ENCODE measurements around the gene GPS2. TPM values are rescaled to one million over a fixed set of nuclear protein-coding genes. Genes with fewer than 3 reads are reported as not detected.
"Not testable (repeated sequence)": the region's sequence is repeated elsewhere in the genome, so short reads cannot be mapped to it uniquely, and the experiment has no call there.

GPS2 gene
- polyA plus RNA-seq, 3 donors = 95.6 to 101 (median 97.4) TPM

DNA sequence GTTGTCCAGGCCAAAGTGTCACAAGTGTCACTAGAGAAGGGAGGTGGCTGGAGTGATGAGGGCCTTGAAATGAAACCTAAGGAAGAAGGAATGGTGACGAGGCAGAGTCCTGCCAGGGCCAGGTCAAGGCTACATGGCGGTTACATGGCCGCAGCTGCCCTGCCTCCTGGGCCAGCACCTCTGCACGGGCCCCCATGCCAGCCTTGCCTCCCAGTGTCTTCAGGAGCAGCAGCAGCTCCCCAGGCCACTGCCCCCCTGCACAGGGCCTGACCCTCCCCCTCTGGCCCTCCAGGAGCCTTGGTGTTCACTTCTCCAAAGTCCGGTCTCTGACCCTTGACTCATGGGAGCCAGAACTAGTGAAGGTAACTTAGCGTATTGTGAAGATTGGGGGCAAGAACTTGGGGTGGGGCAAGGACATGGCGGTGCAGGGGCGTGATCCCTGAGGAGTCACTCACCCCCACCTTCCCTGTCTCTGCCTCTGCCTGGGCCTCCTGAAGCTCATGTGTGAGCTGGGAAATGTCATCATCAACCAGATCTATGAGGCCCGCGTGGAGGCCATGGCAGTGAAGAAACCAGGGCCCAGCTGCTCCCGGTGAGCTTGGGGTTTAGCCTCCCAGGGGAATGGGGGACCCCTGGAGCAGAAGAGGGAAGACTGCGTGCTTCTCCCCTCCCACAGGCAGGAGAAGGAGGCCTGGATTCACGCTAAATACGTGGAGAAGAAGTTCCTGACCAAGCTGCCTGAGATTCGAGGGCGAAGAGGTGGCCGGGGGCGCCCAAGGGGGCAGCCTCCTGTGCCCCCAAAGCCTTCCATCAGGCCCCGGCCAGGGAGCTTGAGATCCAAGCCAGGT lies 32.7 kb upstream of the GPS2 start:
- no peak for DNase-seq (ENCODE audit: extremely low read depth in 1 of 11, low read depth in 9 of 11, low spot score in 4 of 11)

- DNase-seq (ENCODE audit: extremely low read depth in 1 of 11, low read depth in 9 of 11, low spot score in 4 of 11) = no peak
These were observed 31.8 kb upstream of the GPS2 start for GRCh38 chr17:7346761-7347614.

DNA sequence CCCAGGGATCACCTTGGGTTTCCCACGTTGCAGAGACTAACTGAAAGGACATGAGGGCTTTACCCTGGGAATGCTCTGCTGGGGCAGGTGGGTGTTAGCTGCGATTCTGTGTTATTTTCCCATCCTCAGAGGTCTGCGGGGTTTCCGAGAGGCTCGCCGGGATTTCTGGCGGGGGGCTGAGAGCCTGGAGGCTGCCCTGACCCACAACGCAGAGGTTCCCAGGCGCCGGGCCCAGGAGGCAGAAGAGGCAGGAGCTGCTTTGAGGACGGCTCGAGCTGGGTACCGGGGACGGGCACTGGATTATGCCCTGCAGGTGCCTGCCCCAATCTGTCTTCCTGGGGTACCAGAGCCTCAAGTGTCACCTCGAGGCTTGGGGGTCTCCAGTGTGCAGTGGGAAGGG lies 28.1 kb upstream of the GPS2 start:
- no peak for DNase-seq (ENCODE audit: extremely low read depth in 1 of 11, low read depth in 9 of 11, low spot score in 4 of 11)

- DNase-seq (ENCODE audit: extremely low read depth in 1 of 11, low read depth in 9 of 11, low spot score in 4 of 11) = no peak
These were observed 26.7 kb upstream of the GPS2 start for GRCh38 chr17:7341842-7342241.

- DNase-seq (ENCODE audit: extremely low read depth in 1 of 11, low read depth in 9 of 11, low spot score in 4 of 11) = no peak
These were observed 25.0 kb upstream of the GPS2 start for GRCh38 chr17:7340179-7340578.

DNA sequence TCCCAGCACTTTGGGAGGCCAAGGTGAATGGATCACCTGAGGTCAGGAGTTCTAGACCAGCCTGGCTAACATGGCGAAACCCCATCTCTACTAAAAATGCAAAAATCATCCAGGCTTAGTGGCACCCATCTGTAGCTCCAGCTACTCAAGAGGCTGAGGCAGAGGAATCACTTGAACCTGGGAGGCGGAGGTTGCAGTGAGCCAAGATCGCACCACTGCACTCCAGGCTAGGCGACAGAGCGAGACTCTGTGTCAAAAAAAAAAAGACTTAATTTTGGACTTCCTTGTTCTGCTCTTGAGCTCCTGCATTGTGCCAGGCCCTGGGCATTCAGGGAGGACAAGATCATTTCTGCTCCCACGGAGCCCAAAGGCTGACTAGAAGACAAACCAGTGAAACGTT lies 22.4 kb upstream of the GPS2 start:
- not testable (repeated sequence) for DNase-seq (ENCODE audit: extremely low read depth in 1 of 11, low read depth in 9 of 11, low spot score in 4 of 11)

- DNase-seq (ENCODE audit: extremely low read depth in 1 of 11, low read depth in 9 of 11, low spot score in 4 of 11) = no peak
These were observed 21.3 kb upstream of the GPS2 start, which contains the start of gene ACAP1 for GRCh38 chr17:7336240-7337175. Gene ACAP1, plus strand, starts transcription at chr17:7336529. Its CDS starts 206 bp downstream, at chr17:7336735.

- DNase-seq (ENCODE audit: extremely low read depth in 1 of 11, low read depth in 9 of 11, low spot score in 4 of 11) = not testable (repeated sequence)
These were observed 20.6 kb upstream of the GPS2 start for GRCh38 chr17:7335765-7336164.

GRCh38 chr17:7334938-7335538 lies 19.9 kb upstream of the GPS2 start:
- DNase-seq (ENCODE audit: extremely low read depth in 1 of 11, low read depth in 9 of 11, low spot score in 4 of 11) = no peak

DNA sequence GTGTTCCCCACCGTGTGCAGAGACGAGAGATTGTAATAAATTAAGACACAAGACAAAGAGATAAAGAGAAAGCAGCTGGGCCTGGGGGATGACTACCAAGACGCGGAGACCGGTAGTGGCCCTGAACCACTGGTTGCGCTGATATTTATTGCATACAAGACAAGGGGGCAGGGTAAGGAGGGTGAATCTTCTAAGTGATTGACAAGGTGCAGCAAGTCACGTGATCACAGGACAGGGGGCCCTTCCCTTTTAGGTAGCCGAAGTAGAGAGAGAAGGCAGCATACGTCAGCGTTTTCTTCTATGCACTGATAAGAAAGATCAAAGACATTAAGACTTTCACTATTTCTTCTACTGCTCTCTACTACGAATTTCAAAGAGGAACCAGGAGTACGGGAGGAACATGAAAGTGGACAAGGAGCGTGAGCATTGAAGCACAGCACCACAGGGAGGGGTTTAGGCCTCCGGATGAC lies 17.5 kb upstream of the GPS2 start:
- DNase-seq (ENCODE audit: extremely low read depth in 1 of 11, low read depth in 9 of 11, low spot score in 4 of 11) = not testable (repeated sequence)

DNA sequence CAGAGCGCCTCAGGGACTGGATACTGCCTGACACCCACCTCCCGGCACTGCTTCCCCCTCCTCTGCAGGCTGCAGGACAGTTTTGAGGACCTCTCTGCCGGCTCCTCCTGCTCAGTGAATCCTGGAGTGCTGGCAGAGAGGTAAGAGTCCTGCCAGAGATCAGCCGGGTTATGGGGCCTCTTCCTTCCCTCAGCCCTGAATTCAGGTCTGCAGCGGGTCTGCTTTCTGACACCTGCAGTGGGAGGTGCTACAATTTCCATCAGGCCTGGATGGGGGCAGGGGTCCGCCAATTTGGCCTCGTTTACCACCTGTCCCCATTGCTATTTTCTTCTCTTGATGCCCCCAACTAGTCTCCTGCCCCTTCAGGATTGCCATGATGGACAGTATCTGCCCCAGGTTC lies 17.0 kb upstream of the GPS2 start:
- no peak for DNase-seq (ENCODE audit: extremely low read depth in 1 of 11, low read depth in 9 of 11, low spot score in 4 of 11)

- DNase-seq (ENCODE audit: extremely low read depth in 1 of 11, low read depth in 9 of 11, low spot score in 4 of 11) = no peak
These were observed 15.5 kb upstream of the GPS2 start for GRCh38 chr17:7330638-7331015.

DNA sequence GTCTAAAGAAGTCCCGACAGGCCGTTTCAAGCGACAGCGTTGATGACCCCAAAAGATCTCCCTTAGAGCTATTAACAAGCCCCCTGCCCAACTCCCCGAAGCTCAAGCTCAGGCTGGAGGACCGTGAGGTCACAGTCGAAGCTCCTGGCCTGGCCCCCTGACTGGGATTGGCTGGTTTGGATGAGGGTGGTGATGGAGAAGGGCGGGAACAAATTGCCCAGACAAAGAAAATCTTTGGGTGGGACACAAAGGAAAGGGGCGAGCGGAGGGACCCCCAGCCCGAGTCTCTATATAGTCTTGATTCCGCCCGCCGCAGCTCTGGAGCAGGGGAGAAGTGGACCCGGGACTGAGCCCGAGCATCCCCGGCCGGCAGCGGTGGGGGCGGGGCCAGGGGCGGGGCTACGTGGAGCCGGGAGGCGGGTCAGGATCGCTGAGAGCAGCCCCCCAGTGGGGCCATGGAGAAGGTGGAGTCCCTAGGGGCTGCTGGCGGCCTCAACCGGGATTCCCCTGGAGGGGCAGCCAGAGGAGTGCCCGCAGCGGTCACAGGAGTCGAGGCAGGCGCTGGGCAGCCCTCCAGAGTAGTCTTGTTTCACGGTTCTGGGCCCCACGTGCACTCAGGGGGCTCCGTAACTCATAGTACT lies 15.0 kb upstream of the GPS2 start:
- peak in 7 of 11 donors; percentile 70 to 82 (median 80) for DNase-seq (ENCODE audit: extremely low read depth in 1 of 11, low read depth in 9 of 11, low spot score in 4 of 11)

DNA sequence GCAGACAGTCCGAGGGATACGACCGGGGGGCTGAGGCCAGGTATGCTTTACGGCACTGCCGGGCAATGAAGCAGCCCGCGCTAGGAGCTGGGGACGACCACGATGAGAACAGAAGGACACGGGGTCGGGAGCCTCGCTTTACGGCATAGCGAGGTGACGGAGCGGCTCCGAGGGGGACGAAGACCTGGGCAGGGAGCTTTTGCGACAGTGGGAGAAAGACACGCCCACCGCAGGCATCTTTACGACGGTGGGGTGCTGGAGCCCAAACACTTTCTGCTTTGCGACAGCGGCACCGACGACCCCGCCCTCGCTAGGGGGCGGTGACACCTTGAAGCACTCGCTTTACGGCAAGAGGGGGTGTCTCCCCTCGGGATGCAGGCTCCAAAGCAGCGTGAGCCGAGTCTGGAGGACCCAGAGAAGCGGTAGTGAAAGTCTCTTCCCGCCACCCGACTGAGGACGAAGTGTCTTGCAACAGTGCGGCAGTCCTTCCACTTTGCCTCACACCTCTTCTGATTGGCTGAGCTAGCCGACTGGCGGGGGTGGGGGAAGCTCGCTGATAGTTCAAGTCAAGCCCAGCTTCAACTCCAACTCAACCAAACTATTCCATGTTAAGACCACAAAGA lies 14.3 kb upstream of the GPS2 start:
- peak; percentile 97 to 99 (median 98) for DNase-seq (ENCODE audit: extremely low read depth in 1 of 11, low read depth in 9 of 11, low spot score in 4 of 11)

DNA sequence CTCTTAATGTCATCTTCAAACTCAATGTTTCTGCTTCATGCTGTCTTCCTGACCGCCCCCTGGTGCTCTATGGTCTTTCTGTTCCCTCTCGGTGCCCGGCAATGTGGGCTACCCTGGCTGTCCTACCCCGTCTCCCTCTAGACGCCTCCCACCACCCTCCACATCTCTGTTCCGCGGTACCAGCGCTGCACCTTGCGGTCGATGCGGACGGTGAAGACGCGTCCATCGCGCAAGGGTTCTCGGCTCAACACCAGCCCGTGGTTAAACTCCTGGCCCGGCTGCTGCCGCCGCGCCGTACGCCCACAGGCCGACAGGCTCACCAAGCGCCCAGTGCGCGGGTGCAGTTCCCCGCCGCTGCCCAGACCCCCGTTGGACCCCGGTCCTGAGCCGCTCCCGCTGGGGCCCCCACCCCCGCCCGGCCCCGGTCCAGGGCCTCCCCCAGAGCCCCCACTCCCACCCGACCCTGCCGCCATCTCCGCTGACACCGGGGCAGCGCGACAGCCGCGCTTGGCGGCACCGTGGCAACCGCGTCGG lies 13.7 kb upstream of the GPS2 start, which contains the start of gene NEURL4:
NEURL4 (minus strand) TSS at position 496 of the 534 bp plus-strand sequence; CDS start at position 473, 23 bp downstream.
- no peak for DNase-seq (ENCODE audit: extremely low read depth in 1 of 11, low read depth in 9 of 11, low spot score in 4 of 11)

- DNase-seq (ENCODE audit: extremely low read depth in 1 of 11, low read depth in 9 of 11, low spot score in 4 of 11) = no peak
These were observed 12.8 kb upstream of the GPS2 start for GRCh38 chr17:7328009-7328408.

DNA sequence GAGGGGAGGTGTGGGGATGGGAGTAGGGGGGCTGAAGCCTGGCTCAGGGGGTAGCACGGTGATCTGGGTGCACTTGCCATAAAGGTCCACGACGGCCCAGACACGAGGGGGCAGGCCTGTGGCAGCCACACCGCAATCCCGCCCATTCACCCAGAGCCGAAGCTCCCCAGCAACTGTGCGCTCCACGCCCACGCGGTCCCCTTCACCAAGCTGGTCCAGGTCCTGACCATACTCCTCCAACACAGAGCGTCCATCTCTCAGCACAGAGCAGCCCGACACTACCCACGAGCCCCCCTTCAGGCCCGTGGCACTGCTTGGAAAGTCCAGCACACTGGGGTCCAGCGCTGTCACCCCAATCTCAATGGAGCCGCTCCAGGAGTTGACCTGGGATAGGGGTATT lies 12.3 kb upstream of the GPS2 start:
- no peak for DNase-seq (ENCODE audit: extremely low read depth in 1 of 11, low read depth in 9 of 11, low spot score in 4 of 11)

All from renal cortex interstitium (tissue), 11 donors.